Skeletal muscle tissue (tissue), 4 donors: ENCODE results near the gene OBSCN. TPM values are rescaled to one million over a fixed set of nuclear protein-coding genes. Genes with fewer than 3 reads are reported as not detected.
"Not testable (repeated sequence)": the region's sequence is repeated elsewhere in the genome, so short reads cannot be mapped to it uniquely, and the experiment has no call there.

Experiments
- H3K27ac ChIP-seq: one replicate; pipeline ENCODE4 v1.7.0; 2013; ENCODE audit warnings: mild to moderate bottlenecking, low read depth, low read length, inconsistent platforms
- H3K27me3 ChIP-seq, 3 donors: one replicate each; pipeline ENCODE4 v1.7.0; 2013; ENCODE audit warnings: low read length in 3 of 3; ENCODE audit not compliant: control insufficient read depth in 3 of 3, insufficient read depth in 3 of 3
- H3K36me3 ChIP-seq, 3 donors: one replicate each; pipeline ENCODE4 v1.7.0; 2013; ENCODE audit warnings: low read length in 3 of 3; ENCODE audit not compliant: control insufficient read depth in 3 of 3, insufficient read depth in 3 of 3
- H3K4me1 ChIP-seq, 3 donors: one replicate each; pipeline ENCODE4 v1.7.0; 2013; ENCODE audit warnings: low read length in 3 of 3, mild to moderate bottlenecking in 3 of 3; ENCODE audit not compliant: control insufficient read depth in 3 of 3, insufficient read depth in 3 of 3
- H3K4me3 ChIP-seq, 3 donors: one replicate each; pipeline ENCODE4 v1.7.0; 2013; ENCODE audit warnings: low read length in 3 of 3
- H3K9ac ChIP-seq, 3 donors: one replicate each; pipeline ENCODE4 v1.7.0; 2013; ENCODE audit warnings: low read length in 3 of 3, mild to moderate bottlenecking in 3 of 3, moderate library complexity in 2 of 3, low read depth in 1 of 3
- H3K9me3 ChIP-seq, 3 donors: one replicate each; pipeline ENCODE4 v1.7.0; 2013; ENCODE audit warnings: low read length in 3 of 3; ENCODE audit not compliant: control insufficient read depth in 3 of 3
- total RNA-seq: library from RNA; depleted of rRNA; stranded (reverse); fragments of >200 nt; gene quantifications from one replicate; pipeline ENCODE4 v1.2.3, GENCODE V29; 2014
- donor health status: Osteomylitis.

OBSCN gene
- total RNA-seq, 1 donor from 2014 or later = 460 TPM

DNA sequence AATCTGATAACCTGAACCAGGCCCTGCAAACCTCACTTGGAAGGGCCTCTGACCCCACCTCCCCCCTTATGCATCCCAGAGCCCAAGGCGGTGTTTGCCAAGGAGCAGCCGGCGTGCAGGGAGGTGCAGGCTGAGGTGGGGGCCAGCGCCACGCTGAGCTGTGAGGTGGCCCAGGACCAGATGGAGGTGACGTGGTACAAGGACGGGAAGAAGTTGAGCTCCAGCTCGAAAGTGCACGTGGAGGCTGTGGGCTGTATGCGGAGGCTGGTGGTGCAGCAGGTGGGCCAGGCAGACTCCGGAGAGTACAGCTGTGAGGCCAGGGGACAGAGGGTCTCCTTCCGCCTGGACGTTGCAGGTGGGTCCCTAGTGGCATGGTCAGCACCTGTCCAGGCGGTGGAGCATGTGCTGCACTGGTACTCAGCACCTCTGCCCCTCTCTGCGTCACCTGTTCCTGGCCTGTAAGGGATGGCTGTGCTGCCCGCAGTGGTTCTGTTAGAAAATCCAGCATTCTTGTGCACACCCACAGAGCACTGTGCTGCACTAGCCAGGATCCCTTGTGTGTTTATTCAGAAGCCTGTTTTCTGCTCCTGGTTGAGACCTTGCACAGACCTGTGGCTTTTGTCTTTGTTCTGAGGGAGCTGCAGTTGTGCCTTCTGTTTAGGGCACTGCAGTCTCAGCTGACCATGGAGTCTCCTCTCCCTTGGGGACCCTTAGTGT is 11.6 kb downstream of the OBSCN start:
- H3K9me3 ChIP-seq = no peaks in the 10 kb centered on the region
- peaks cover 85 to 97% (median 92%) of the 10 kb centered on the region in 3 donors for H3K4me1 ChIP-seq

DNA sequence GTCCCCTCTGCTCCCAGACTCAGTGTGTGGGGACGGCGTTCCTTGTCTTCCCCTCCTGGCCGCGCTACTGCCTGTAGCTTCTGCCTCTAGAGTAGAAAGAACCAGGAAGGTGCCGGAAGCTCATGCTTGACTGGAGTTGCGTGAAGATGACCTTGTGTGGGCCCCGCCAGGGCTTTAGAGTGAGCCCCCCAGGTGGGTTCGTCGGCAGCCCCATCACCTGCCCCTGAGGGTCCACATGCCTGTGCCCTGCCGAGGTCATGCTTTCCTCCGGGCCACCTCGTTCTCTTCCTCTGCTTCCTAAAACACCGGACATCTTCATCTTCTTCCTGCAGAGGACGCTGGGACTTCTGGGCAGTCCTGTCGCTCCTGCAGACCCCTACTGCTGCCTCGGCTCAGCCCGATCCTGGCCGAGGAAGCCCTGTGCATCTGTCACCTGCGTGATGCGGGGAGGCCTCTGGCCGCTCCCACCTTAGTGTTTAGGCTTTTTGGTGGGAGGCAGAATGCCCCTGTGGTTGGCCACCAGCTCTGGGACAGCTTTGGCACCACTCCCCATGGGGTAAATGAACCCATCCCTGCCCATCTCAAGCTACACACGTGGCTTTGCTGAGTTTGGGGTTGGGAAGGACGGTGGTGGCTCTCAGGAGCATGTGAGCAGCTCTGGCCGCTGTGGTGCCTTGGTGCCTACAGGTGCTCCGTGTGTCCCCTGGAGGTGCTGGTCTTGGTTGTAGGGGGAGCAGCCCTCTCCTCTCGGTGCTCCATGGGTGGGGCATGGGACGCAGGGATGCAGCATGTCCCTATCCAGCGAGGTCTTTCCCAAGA is 12.3 kb downstream of the OBSCN start:
- peaks cover 80 to 97% (median 92%) of the 10 kb centered on the region in 3 donors for H3K4me1 ChIP-seq
- H3K27ac ChIP-seq = peak overlapping the region; percentile 7
- H3K36me3 ChIP-seq = peaks cover 66 to 81% (median 73%) of the 10 kb centered on the region in 3 donors

More for the DNA sequence above, 11.6 kb downstream of the OBSCN start:
- H3K36me3 ChIP-seq = peaks cover 65 to 81% (median 73%) of the 10 kb centered on the region in 3 donors
- H3K4me3 ChIP-seq = peak overlapping the region in 2 of 3 donors; percentile 25 to 29
- no peak overlapping the region for H3K27ac ChIP-seq
- H3K27me3 ChIP-seq = no peaks in the 10 kb centered on the region
- peak overlapping the region in 1 of 3 donors; percentile 51 for H3K9ac ChIP-seq

DNA sequence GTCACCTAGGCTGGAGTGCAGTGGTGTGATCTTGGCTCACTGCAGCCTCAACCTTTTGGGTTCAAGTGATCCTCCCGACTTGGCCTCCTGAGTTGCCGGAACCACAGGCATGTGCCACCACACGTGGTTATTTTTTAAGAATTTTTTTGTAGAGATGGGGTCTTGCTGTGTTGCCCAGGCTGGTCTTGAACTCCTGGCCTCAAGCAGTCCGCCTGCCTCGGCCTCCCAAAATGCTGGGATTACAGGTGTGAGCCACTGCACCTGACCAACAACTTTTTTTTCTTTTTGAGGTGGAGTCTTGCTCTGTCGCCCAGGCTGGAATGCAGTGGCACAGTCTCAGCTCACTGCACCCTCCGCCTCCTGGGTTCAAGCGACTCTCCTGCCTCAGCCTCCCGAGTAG is 13.3 kb downstream of the OBSCN start:
- not testable (repeated sequence) for H3K4me3 ChIP-seq

More for the DNA sequence above, 12.3 kb downstream of the OBSCN start:
- Histone ChIP-seq H3K27me3 (no peaks in the 10 kb centered on the region), H3K4me3 (peak overlapping the region in 2 of 3 donors; percentile 41 to 44), H3K9ac (peak overlapping the region in 1 of 3 donors; percentile 60), H3K9me3 (peaks cover 0 to 3% (median 3%) of the 10 kb centered on the region in 3 donors)

DNA sequence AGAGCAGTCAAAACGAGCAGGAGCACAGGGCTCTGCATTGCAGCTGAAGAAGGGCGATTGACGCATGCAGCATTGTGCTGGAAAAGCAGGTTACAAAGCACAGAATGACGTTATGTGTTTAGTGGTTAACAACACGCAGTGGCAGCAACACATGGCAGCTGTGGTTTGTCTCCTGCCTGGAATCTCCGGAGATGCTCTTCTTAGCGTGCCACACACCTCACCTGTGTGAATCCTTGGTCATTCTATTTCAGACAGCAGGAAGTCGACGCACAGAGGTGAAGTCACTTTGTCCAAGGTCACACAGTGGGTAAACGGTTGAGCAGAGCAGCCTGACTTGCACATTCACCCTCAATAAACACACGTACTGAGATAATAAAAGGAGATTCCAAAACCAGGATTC is 14.7 kb downstream of the OBSCN start:
- H3K4me3 ChIP-seq = peak overlapping the region in 2 of 3 donors; percentile 15 to 52
- H3K27me3 ChIP-seq = no peaks in the 10 kb centered on the region
- peaks cover 0 to 3% (median 3%) of the 10 kb centered on the region in 3 donors for H3K9me3 ChIP-seq
- H3K36me3 ChIP-seq = peaks cover 79 to 84% (median 81%) of the 10 kb centered on the region in 3 donors
- peak overlapping the region in 2 of 3 donors; percentile 43 to 57 for H3K9ac ChIP-seq
- no peak overlapping the region for H3K27ac ChIP-seq
- peaks cover 83 to 97% (median 92%) of the 10 kb centered on the region in 3 donors for H3K4me1 ChIP-seq

More for the DNA sequence above, 13.3 kb downstream of the OBSCN start:
- not testable (repeated sequence) for H3K27ac ChIP-seq, H3K9ac ChIP-seq, H3K9me3 ChIP-seq, H3K27me3 ChIP-seq
- Histone ChIP-seq H3K36me3 (peaks cover 74 to 81% (median 76%) of the 10 kb centered on the region in 3 donors), H3K4me1 (peaks cover 81 to 97% (median 92%) of the 10 kb centered on the region in 3 donors)

DNA sequence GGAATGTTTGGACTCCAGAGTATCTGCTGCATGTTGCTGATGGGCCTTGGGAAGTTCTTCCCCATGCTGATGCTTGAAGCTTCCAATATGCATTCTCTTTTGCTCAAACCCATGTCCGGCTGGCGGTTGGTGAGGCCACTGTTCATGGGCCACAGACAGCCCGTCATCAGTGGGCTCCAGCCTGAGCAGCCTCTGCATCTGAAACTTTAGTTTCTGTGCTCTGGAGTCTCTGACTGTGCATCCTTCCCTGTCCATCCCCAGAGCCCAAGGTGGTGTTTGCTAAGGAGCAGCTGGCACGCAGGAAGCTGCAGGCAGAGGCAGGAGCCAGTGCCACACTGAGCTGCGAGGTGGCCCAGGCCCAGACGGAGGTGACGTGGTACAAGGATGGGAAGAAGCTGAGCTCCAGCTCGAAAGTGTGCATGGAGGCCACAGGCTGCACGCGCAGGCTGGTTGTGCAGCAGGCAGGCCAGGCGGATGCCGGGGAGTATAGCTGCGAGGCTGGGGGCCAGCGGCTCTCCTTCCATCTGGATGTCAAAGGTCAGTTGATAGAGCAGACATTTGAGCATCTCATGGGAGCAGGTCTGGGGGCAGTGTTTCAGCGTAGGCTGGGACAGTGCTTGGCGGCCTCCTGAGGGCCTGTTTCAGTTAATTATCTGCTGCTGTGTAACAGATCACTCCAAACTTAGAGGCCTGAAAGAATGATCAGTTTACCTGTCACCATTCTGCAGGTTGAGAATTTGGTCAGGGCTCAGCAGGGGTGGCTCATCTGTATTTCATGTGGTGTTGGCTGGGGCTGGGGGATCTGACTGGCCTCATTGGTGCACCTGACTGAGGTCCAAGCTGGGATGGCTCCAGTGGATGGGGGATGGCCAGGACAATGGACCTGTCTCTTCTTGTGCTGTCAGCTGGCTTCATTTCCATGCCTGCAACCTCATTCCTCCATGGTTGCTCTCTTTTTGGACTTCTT is 16.6 kb downstream of the OBSCN start:
- peaks cover 71 to 80% (median 80%) of the 10 kb centered on the region in 3 donors for H3K36me3 ChIP-seq
- H3K4me1 ChIP-seq = peaks cover 71 to 90% (median 80%) of the 10 kb centered on the region in 3 donors

DNA sequence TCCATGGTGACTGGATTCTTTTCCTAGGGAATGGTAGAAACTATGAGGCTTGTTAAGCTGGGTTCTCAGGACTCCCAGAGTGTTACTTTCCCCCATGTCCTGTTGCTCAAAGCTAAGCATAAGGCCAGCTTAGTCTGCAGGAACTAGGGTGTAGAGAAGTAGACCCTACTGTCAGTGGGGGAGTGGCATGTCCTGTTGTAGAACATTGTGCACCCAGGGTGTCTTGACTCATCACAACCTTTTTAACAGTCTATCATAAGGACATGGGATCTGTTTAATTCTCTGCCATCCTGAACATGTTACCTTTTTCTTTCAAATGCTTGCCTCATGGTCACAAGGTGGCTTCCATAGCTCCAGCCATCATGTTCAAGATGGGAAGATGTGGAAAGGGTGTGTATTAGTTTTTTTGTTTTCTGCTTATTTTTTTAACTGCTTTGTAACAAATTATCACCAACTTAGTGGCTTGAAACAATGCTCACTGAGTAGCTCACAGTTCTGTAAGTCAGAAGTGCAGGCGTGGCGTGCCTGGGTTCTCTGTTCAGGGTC is 17.4 kb downstream of the OBSCN start:
- peak overlapping the region; percentile 2 to 38 (median 22) for H3K4me3 ChIP-seq
- H3K27ac ChIP-seq = peak overlapping the region; percentile 59
- H3K4me1 ChIP-seq = peaks cover 66 to 82% (median 72%) of the 10 kb centered on the region in 3 donors
- peak overlapping the region in 1 of 3 donors; percentile 40 for H3K9ac ChIP-seq
- H3K36me3 ChIP-seq = peaks cover 63 to 80% (median 73%) of the 10 kb centered on the region in 3 donors
- H3K9me3 ChIP-seq = peaks cover 0 to 3% (median 3%) of the 10 kb centered on the region in 3 donors
- H3K27me3 ChIP-seq = no peaks in the 10 kb centered on the region

More for the DNA sequence above, 16.6 kb downstream of the OBSCN start:
- no peak overlapping the region for H3K9ac ChIP-seq
- H3K27me3 ChIP-seq = no peaks in the 10 kb centered on the region
- peaks cover 0 to 3% (median 3%) of the 10 kb centered on the region in 3 donors for H3K9me3 ChIP-seq
- peak overlapping the region; percentile 22 to 38 (median 25) for H3K4me3 ChIP-seq
- no peak overlapping the region for H3K27ac ChIP-seq

DNA sequence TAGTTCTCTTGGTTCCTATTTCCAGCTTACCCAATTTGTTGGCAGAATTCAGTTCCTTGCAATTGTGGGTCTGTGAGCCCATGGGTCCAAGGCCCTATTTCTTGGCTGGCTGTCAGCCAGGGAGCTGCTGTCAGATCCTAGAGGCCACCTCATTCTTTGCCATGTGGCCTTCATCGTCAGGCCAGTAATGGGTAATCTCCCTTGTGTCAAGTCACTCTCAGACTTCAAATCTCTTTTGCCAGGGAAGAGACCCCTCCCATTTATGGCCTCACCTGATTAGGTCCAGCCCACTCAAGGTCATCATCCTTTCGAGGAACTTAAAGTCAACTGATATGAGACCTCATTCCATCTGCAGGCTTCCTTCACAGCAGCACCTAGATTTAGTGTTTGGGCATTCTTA is 17.9 kb downstream of the OBSCN start:
- peaks cover 61 to 77% (median 73%) of the 10 kb centered on the region in 3 donors for H3K36me3 ChIP-seq
- H3K9ac ChIP-seq = peak overlapping the region in 1 of 3 donors; percentile 40
- H3K4me3 ChIP-seq = peak overlapping the region in 1 of 3 donors; percentile 41
- peaks cover 0 to 3% (median 3%) of the 10 kb centered on the region in 3 donors for H3K9me3 ChIP-seq
- peaks cover 61 to 80% (median 72%) of the 10 kb centered on the region in 3 donors for H3K4me1 ChIP-seq
- peak overlapping the region; percentile 59 for H3K27ac ChIP-seq
- no peaks in the 10 kb centered on the region for H3K27me3 ChIP-seq

DNA sequence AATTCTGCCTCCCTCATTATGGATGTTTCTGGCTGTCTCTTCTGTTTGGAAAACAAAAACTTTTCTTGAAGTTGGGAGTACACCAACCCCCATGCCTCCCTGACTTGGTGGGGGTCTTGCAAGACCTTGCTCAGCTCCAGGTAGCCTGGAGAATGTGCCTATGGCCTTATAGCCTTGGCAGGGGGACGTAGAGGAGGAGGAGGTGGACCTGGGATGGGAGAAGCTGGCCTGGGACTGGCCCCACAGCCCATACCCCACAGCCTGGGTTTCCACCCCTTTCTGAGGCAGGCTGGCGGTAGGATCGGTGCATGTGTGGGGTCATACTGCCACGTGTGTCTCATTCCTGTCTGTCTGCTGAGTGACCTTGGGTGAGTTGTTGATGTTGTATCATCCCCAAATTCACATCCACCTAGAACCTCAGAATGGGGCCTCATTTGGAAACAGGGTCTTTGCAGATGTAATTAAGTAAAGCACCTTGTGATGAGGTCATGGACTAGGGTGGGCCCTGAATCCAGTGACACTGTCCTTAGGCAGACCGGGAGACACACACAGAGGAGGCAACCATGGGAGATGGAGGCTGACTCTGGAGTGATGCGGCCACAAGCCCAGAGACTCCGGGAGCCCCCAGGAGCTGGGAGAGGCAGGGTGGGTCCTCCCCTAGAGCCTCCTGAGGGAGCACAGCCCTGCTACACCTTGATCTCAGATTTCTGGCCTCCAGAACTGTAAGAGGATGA is 18.5 kb downstream of the OBSCN start:
- H3K36me3 ChIP-seq = peaks cover 59 to 79% (median 71%) of the 10 kb centered on the region in 3 donors
- peak overlapping the region; percentile 59 for H3K27ac ChIP-seq
- H3K27me3 ChIP-seq = no peaks in the 10 kb centered on the region
- H3K9me3 ChIP-seq = peaks cover 0 to 3% (median 3%) of the 10 kb centered on the region in 3 donors
- peaks cover 58 to 75% (median 71%) of the 10 kb centered on the region in 3 donors for H3K4me1 ChIP-seq
- H3K4me3 ChIP-seq = peak overlapping the region in 2 of 3 donors; percentile 33 to 41
- peak overlapping the region in 2 of 3 donors; percentile 8 to 40 for H3K9ac ChIP-seq
